CD4-positive, alpha-beta T cell treated with Interleukin-2 at 100 ng/mL for 4 hours (primary cell): ENCODE measurements around the gene PITPNB.
A peak's percentile ranks its signal among the peaks of the same experiment; 100 is the strongest.

Experiments
- DNase-seq: peaks from one replicate; pipeline ENCODE4 v3.0.0-alpha.2; 2020; ENCODE audit warnings: low spot score

PITPNB gene

GRCh38 chr22:27832606-27833005 is 86.5 kb downstream of the PITPNB start:
- DNase-seq: no peak

- DNase-seq: no peak
Observed at GRCh38 chr22:27829620-27830019, 89.4 kb downstream of the PITPNB start.

- no peak for DNase-seq
Observed at GRCh38 chr22:27827604-27828587, 91.2 kb downstream of the PITPNB start.

GRCh38 chr22:27825174-27825573 is 93.9 kb downstream of the PITPNB start:
- DNase-seq: peak; percentile 4

GRCh38 chr22:27823221-27823620 is 95.8 kb downstream of the PITPNB start:
- no peak for DNase-seq

- DNase-seq: no peak
Observed at GRCh38 chr22:27820896-27821866, 97.9 kb downstream of the PITPNB start.

GRCh38 chr22:27816552-27816951 is 102.5 kb downstream of the PITPNB start:
- no peak for DNase-seq

- DNase-seq: no peak
Observed at GRCh38 chr22:27815826-27816530, 103.1 kb downstream of the PITPNB start.

- DNase-seq: no peak
Observed at GRCh38 chr22:27814993-27815392, 104.1 kb downstream of the PITPNB start.

GRCh38 chr22:27811778-27812177 is 107.3 kb downstream of the PITPNB start:
- DNase-seq: no peak

GRCh38 chr22:27810609-27811151 is 108.4 kb downstream of the PITPNB start:
- no peak for DNase-seq

GRCh38 chr22:27809700-27810608 is 109.1 kb downstream of the PITPNB start:
- no peak for DNase-seq

GRCh38 chr22:27809226-27809603 is 109.8 kb downstream of the PITPNB start:
- no peak for DNase-seq

GRCh38 chr22:27808451-27809225 is 110.4 kb downstream of the PITPNB start:
- no peak for DNase-seq

GRCh38 chr22:27805841-27806240 is 113.2 kb downstream of the PITPNB start:
- DNase-seq: no peak

GRCh38 chr22:27804470-27805297 is 114.4 kb downstream of the PITPNB start:
- DNase-seq: peak; percentile 47

- no peak for DNase-seq
Observed at GRCh38 chr22:27803841-27804415, 115.1 kb downstream of the PITPNB start.

- peak; percentile 0 for DNase-seq
Observed at GRCh38 chr22:27802346-27803073, 116.5 kb downstream of the PITPNB start.
